HepG2 (cell line): Measurements from ENCODE around the gene AXIN2.

ENCODE experiments used
- AGO2 ChIP-seq: fragments of 200-400 bp; formaldehyde crosslinking; optimal IDR thresholded peaks from 2 replicates; pipeline ENCODE3; 2017; ENCODE audit warnings: mild to moderate bottlenecking, low read depth, low read length, moderate library complexity
- ZEB1 ChIP-seq: IDR thresholded peaks from 2 replicates; pipeline ENCODE4 v1.6.1; 2012; ENCODE audit warnings: mild to moderate bottlenecking, low read depth, inconsistent platforms; ENCODE audit not compliant: insufficient replicate concordance
- TF ChIP-seq, protein P1 (sequence below): sonication (generic); formaldehyde crosslinking; IDR thresholded peaks from 2 replicates; pipeline ENCODE4 v1.9.0; 2021; ENCODE audit warnings: missing genetic modification reagents, borderline replicate concordance
- TF ChIP-seq, protein P2 (sequence below): sonication (generic); formaldehyde crosslinking; IDR thresholded peaks from 2 replicates; pipeline ENCODE4 v1.5.0; 2020; ENCODE audit warnings: mild to moderate bottlenecking, missing genetic modification reagents, moderate library complexity
- TF ChIP-seq, protein P3 (sequence below): sonication (generic); formaldehyde crosslinking; IDR thresholded peaks from 2 replicates; pipeline ENCODE4 v1.4.0; 2020; ENCODE audit warnings: mild to moderate bottlenecking, missing genetic modification reagents
- TF ChIP-seq, protein P4 (sequence below), 2 experiments: IDR thresholded peaks; 2 replicates each; pipeline ENCODE4 v1.6.1; 2011 to 2012; ENCODE audit warnings: low read length in 2 of 2, borderline replicate concordance in 1 of 2, low read depth in 1 of 2, mild to moderate bottlenecking in 1 of 2, moderate library complexity in 1 of 2

DNA sequence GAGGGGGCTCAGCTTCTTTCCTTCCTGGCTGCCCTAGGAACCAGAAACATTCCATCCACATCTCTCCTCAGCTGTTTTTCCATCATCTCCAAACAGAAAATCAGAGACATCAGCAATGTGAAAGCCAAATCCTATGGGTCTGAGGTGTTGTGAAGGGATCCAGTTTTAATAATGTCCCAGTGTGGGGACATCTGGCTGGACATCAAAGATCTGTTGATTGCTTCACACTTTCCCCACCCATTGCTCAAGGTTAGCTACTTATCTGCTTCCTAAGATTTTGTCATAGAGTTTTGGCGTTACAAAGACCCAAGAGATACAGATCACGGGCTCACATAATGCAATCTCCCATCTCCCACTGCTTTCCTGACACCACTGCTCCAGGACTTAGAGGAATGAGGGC is 47.8 kb upstream of the AXIN2 start:
- TF ChIP-seq, protein P1, sequence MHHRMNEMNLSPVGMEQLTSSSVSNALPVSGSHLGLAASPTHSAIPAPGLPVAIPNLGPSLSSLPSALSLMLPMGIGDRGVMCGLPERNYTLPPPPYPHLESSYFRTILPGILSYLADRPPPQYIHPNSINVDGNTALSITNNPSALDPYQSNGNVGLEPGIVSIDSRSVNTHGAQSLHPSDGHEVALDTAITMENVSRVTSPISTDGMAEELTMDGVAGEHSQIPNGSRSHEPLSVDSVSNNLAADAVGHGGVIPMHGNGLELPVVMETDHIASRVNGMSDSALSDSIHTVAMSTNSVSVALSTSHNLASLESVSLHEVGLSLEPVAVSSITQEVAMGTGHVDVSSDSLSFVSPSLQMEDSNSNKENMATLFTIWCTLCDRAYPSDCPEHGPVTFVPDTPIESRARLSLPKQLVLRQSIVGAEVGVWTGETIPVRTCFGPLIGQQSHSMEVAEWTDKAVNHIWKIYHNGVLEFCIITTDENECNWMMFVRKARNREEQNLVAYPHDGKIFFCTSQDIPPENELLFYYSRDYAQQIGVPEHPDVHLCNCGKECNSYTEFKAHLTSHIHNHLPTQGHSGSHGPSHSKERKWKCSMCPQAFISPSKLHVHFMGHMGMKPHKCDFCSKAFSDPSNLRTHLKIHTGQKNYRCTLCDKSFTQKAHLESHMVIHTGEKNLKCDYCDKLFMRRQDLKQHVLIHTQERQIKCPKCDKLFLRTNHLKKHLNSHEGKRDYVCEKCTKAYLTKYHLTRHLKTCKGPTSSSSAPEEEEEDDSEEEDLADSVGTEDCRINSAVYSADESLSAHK (CRISPR knock-in tag) = no peak
- TF ChIP-seq, protein P2, sequence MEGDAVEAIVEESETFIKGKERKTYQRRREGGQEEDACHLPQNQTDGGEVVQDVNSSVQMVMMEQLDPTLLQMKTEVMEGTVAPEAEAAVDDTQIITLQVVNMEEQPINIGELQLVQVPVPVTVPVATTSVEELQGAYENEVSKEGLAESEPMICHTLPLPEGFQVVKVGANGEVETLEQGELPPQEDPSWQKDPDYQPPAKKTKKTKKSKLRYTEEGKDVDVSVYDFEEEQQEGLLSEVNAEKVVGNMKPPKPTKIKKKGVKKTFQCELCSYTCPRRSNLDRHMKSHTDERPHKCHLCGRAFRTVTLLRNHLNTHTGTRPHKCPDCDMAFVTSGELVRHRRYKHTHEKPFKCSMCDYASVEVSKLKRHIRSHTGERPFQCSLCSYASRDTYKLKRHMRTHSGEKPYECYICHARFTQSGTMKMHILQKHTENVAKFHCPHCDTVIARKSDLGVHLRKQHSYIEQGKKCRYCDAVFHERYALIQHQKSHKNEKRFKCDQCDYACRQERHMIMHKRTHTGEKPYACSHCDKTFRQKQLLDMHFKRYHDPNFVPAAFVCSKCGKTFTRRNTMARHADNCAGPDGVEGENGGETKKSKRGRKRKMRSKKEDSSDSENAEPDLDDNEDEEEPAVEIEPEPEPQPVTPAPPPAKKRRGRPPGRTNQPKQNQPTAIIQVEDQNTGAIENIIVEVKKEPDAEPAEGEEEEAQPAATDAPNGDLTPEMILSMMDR (CRISPR knock-in tag) = no peak
- TF ChIP-seq AGO2 (no peak), ZEB1 (no peak)
- TF ChIP-seq, protein P3, sequence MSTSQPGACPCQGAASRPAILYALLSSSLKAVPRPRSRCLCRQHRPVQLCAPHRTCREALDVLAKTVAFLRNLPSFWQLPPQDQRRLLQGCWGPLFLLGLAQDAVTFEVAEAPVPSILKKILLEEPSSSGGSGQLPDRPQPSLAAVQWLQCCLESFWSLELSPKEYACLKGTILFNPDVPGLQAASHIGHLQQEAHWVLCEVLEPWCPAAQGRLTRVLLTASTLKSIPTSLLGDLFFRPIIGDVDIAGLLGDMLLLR (CRISPR knock-in tag) = no peak
- TF ChIP-seq, protein P4, sequence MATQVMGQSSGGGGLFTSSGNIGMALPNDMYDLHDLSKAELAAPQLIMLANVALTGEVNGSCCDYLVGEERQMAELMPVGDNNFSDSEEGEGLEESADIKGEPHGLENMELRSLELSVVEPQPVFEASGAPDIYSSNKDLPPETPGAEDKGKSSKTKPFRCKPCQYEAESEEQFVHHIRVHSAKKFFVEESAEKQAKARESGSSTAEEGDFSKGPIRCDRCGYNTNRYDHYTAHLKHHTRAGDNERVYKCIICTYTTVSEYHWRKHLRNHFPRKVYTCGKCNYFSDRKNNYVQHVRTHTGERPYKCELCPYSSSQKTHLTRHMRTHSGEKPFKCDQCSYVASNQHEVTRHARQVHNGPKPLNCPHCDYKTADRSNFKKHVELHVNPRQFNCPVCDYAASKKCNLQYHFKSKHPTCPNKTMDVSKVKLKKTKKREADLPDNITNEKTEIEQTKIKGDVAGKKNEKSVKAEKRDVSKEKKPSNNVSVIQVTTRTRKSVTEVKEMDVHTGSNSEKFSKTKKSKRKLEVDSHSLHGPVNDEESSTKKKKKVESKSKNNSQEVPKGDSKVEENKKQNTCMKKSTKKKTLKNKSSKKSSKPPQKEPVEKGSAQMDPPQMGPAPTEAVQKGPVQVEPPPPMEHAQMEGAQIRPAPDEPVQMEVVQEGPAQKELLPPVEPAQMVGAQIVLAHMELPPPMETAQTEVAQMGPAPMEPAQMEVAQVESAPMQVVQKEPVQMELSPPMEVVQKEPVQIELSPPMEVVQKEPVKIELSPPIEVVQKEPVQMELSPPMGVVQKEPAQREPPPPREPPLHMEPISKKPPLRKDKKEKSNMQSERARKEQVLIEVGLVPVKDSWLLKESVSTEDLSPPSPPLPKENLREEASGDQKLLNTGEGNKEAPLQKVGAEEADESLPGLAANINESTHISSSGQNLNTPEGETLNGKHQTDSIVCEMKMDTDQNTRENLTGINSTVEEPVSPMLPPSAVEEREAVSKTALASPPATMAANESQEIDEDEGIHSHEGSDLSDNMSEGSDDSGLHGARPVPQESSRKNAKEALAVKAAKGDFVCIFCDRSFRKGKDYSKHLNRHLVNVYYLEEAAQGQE (IDR thresholded peaks at IDR 0.05; ENCODE audit: borderline replicate concordance in 1 of 2, low read depth in 1 of 2, low read length in 2 of 2) = no peak
